ENCODE measurements around the gene OR56B4.
"Not testable (repeated sequence)": the region's sequence is repeated elsewhere in the genome, so short reads cannot be mapped to it uniquely, and the experiment has no call there.

OR56B4 gene

DNA sequence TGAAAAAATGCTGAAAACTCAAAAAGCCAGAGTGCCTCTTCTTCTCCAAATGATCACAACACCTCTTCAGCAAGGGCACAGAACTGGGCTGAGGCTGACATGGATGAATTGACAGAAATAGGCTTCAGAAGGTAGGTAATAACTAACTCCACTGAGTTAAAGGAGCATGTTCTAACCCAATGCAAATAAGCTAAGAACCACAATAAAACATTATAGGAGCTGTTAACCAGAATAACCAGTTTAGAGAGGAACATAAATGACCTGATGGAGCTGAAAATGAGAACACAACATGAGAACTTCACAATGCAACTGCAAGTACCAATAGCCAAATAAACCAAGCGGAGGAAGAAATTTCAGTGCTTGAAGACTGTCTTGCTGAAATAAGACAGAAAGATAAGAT lies 9.2 kb downstream of the OR56B4 start:
- ATAC-seq = no peak
- peaks cover 4% of the 10 kb centered on the region for H3K27me3 Mint-ChIP-seq
- H3K4me3 Mint-ChIP-seq = no peak overlapping the region
- no peak overlapping the region for H3K27ac Mint-ChIP-seq
- H3K9me3 Mint-ChIP-seq = peaks cover 10% of the 10 kb centered on the region
- H3K4me1 Mint-ChIP-seq = no peaks in the 10 kb centered on the region
- H3K36me3 Mint-ChIP-seq (ENCODE audit: low read depth) = no peaks in the 10 kb centered on the region
- DNase-seq = no peak

DNA sequence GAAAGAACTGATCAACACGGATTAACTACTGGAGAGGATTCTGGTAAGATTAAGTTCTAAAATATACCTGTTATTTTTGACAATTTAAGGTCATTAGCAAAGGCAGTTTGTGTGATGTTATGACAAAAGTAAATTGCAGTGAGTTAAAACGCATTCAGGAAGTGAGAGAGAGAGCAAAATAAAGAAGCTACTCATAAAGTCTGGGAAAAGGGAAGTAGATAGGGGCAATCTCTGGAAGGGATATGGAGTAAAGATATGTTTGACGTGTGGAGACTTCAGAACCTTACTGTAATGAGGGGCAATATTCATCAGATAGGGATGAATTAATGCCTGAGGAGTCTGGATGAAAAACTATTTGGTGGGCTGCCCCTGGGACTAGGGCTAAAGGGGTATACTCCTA lies 16.8 kb downstream of the OR56B4 start:
- Mint-ChIP-seq H3K27me3 (peaks cover 3% of the 10 kb centered on the region), H3K4me3 (no peak overlapping the region), H3K27ac (no peak overlapping the region), H3K9me3 (no peaks in the 10 kb centered on the region), H3K4me1 (no peaks in the 10 kb centered on the region), H3K36me3 (ENCODE audit: low read depth) (no peaks in the 10 kb centered on the region)
- DNase-seq (no peak), ATAC-seq (no peak)

- DNase-seq (no peak), ATAC-seq (peak; percentile 54)
- Mint-ChIP-seq H3K9me3 (no peaks in the 10 kb centered on the region), H3K4me3 (no peak overlapping the region), H3K27ac (no peak overlapping the region), H3K27me3 (peaks cover 3% of the 10 kb centered on the region), H3K36me3 (ENCODE audit: low read depth) (no peaks in the 10 kb centered on the region), H3K4me1 (no peaks in the 10 kb centered on the region)
These were observed 20.4 kb downstream of the OR56B4 start for GRCh38 chr11:6127881-6128280.

DNA sequence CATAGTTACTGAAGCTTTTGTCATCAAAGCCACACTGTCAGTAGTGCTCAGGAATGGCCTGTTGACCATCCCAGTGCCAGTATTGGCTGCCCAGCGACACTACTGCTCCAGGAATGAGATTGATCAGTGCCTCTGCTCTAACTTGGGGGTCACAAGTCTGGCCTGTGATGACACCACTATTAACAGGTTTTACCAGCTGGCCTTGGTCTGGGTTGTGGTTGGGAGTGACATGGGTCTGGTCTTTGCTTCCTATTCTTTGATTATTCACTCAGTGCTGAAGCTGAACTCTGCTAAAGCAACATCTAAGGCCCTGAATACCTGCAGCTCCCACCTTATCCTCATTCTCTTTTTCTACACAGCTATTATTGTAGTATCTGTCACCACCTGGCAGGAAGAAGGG lies 21.5 kb downstream of the OR56B4 start:
- no peaks in the 10 kb centered on the region for H3K36me3 Mint-ChIP-seq (ENCODE audit: low read depth)
- H3K27me3 Mint-ChIP-seq = peaks cover 3% of the 10 kb centered on the region
- no peak overlapping the region for H3K4me3 Mint-ChIP-seq
- no peak overlapping the region for H3K27ac Mint-ChIP-seq
- ATAC-seq (no peak), DNase-seq (no peak)
- H3K9me3 Mint-ChIP-seq = no peaks in the 10 kb centered on the region
- H3K4me1 Mint-ChIP-seq = no peaks in the 10 kb centered on the region

DNA sequence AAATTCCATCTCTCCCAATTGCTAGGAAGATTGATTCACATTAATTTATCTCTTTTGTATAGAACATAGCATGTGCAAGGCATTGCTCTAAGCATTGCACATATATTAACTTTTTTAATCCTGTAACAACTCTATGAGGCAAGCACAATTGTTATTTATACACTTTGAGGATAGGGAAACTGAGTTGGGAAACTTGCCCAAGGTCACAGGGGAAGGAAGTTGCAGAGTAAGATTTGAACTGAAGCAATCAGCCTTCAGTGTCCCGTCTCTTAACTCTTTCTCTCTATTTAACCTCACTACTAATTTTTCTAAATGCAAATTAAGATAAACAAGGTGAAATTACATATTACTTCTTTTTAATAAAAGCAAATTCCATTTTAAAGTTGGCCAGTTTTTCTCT lies 22.2 kb downstream of the OR56B4 start:
- DNase-seq = no peak
- H3K36me3 Mint-ChIP-seq (ENCODE audit: low read depth) = no peaks in the 10 kb centered on the region
- no peak overlapping the region for H3K27ac Mint-ChIP-seq
- no peaks in the 10 kb centered on the region for H3K4me1 Mint-ChIP-seq
- no peak for ATAC-seq
- H3K9me3 Mint-ChIP-seq = no peaks in the 10 kb centered on the region
- H3K27me3 Mint-ChIP-seq = peaks cover 5% of the 10 kb centered on the region
- H3K4me3 Mint-ChIP-seq = no peak overlapping the region

DNA sequence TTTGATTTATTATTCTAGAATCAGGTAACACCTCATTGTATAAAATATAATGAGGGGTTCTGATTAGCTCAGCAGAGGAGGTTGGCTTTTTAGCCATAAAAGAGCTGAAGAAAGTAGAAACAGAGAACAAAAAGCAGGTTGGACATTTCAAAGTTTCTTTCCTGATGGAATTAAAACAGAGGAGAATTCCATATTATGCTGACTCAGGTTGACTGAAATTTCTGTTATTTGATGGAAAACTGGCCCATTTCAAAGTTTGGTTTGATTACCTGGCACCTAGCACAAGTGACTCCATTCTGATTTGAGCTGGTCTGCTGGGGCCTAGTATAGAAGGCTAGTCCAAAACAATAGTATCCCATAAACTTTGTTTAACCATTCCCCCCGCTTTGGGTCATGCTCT lies 24.9 kb downstream of the OR56B4 start:
- Mint-ChIP-seq H3K27me3 (peaks cover 8% of the 10 kb centered on the region), H3K9me3 (no peaks in the 10 kb centered on the region), H3K27ac (no peak overlapping the region), H3K36me3 (ENCODE audit: low read depth) (no peaks in the 10 kb centered on the region), H3K4me1 (no peaks in the 10 kb centered on the region), H3K4me3 (no peak overlapping the region)
- ATAC-seq = no peak
- no peak for DNase-seq

- not testable (repeated sequence) for H3K27ac Mint-ChIP-seq; ATAC-seq; H3K4me3 Mint-ChIP-seq; H3K9me3 Mint-ChIP-seq; H3K36me3 Mint-ChIP-seq (ENCODE audit: low read depth); DNase-seq; H3K4me1 Mint-ChIP-seq
- H3K27me3 Mint-ChIP-seq = peaks cover 12% of the 10 kb centered on the region
These were observed 28.5 kb downstream of the OR56B4 start for GRCh38 chr11:6135936-6136335.

GRCh38 chr11:6142936-6143335 lies 35.5 kb downstream of the OR56B4 start:
- ATAC-seq (no peak), DNase-seq (no peak)
- H3K4me1 Mint-ChIP-seq = no peaks in the 10 kb centered on the region
- H3K27ac Mint-ChIP-seq = no peak overlapping the region
- peaks cover 8% of the 10 kb centered on the region for H3K27me3 Mint-ChIP-seq
- peaks cover 5% of the 10 kb centered on the region for H3K9me3 Mint-ChIP-seq
- no peak overlapping the region for H3K4me3 Mint-ChIP-seq
- no peaks in the 10 kb centered on the region for H3K36me3 Mint-ChIP-seq (ENCODE audit: low read depth)

- H3K4me3 Mint-ChIP-seq; H3K27ac Mint-ChIP-seq; H3K4me1 Mint-ChIP-seq; H3K9me3 Mint-ChIP-seq; DNase-seq; H3K27me3 Mint-ChIP-seq; ATAC-seq; H3K36me3 Mint-ChIP-seq (ENCODE audit: low read depth): not testable (repeated sequence)
These were observed 36.3 kb downstream of the OR56B4 start for GRCh38 chr11:6143737-6144136.

GRCh38 chr11:6151117-6151516 lies 43.6 kb downstream of the OR56B4 start:
- no peak overlapping the region for H3K27ac Mint-ChIP-seq
- no peaks in the 10 kb centered on the region for H3K36me3 Mint-ChIP-seq (ENCODE audit: low read depth)
- H3K4me3 Mint-ChIP-seq = no peak overlapping the region

GRCh38 chr11:6152126-6152525 lies 44.6 kb downstream of the OR56B4 start:
- H3K36me3 Mint-ChIP-seq (ENCODE audit: low read depth) = no peaks in the 10 kb centered on the region

More at GRCh38 chr11:6151117-6151516, 43.6 kb downstream of the OR56B4 start:
- Mint-ChIP-seq H3K4me1 (no peaks in the 10 kb centered on the region), H3K27me3 (peaks cover 4% of the 10 kb centered on the region), H3K9me3 (peaks cover 6% of the 10 kb centered on the region)
- DNase-seq (no peak), ATAC-seq (no peak)

GRCh38 chr11:6156628-6157359 lies 49.3 kb downstream of the OR56B4 start:
- Mint-ChIP-seq H3K9me3 (no peaks in the 10 kb centered on the region), H3K4me3 (no peak overlapping the region), H3K4me1 (no peaks in the 10 kb centered on the region), H3K27ac (no peak overlapping the region), H3K36me3 (ENCODE audit: low read depth) (no peaks in the 10 kb centered on the region), H3K27me3 (peaks cover 2% of the 10 kb centered on the region)
- ATAC-seq = peak; percentile 10
- DNase-seq = no peak

More at GRCh38 chr11:6152126-6152525, 44.6 kb downstream of the OR56B4 start:
- Mint-ChIP-seq H3K9me3 (peaks cover 6% of the 10 kb centered on the region), H3K4me1 (no peaks in the 10 kb centered on the region), H3K4me3 (no peak overlapping the region), H3K27ac (no peak overlapping the region), H3K27me3 (peaks cover 6% of the 10 kb centered on the region)
- DNase-seq (no peak), ATAC-seq (no peak)

Measured in activated naive CD8-positive, alpha-beta T cell treated with anti-CD3 and anti-CD28 coated beads, Interleukin-2, amount 50 U/mL, for 24 hours (primary cell).